HT-29 (cell line): Measurements from ENCODE around the gene CTDP1. TPM values are rescaled to one million over a fixed set of nuclear protein-coding genes. Genes with fewer than 3 reads are reported as not detected.
"Not testable (repeated sequence)": the region's sequence is repeated elsewhere in the genome, so short reads cannot be mapped to it uniquely, and the experiment has no call there.

ENCODE experiments used
- DNase-seq: peaks from one replicate; pipeline ENCODE4 v3.0.0-alpha.2; 2015; ENCODE audit warnings: low spot score
- total RNA-seq: library from RNA; depleted of rRNA; stranded (reverse); fragments of >200 nt; shearing (Covaris generic); gene quantifications from 2 replicates; pipeline ENCODE4 v1.2.3, GENCODE V29; 2014

The CTDP1 gene
- total RNA-seq, 1 experiment from 2014 or later: 30.9 TPM

GRCh38 chr18:79723036-79723435, 43.4 kb downstream of the CTDP1 start:
- no peak for DNase-seq

GRCh38 chr18:79723628-79724027, 44.0 kb downstream of the CTDP1 start:
- DNase-seq: no peak

- no peak for DNase-seq
These were observed 44.9 kb downstream of the CTDP1 start for GRCh38 chr18:79724299-79725080.

- DNase-seq: no peak
These were observed 45.9 kb downstream of the CTDP1 start for GRCh38 chr18:79725486-79725885.

GRCh38 chr18:79726721-79727120, 47.1 kb downstream of the CTDP1 start:
- DNase-seq: no peak

GRCh38 chr18:79727211-79727610, 47.6 kb downstream of the CTDP1 start:
- DNase-seq: no peak

- no peak for DNase-seq
These were observed 49.5 kb downstream of the CTDP1 start for GRCh38 chr18:79728931-79729586.

GRCh38 chr18:79729611-79730010, 50.0 kb downstream of the CTDP1 start:
- no peak for DNase-seq

GRCh38 chr18:79730804-79731203, 51.2 kb downstream of the CTDP1 start:
- no peak for DNase-seq

GRCh38 chr18:79731881-79732720, 52.5 kb downstream of the CTDP1 start:
- not testable (repeated sequence) for DNase-seq

GRCh38 chr18:79732721-79733025, 53.1 kb downstream of the CTDP1 start:
- DNase-seq: no peak

GRCh38 chr18:79733135-79733701, 53.6 kb downstream of the CTDP1 start:
- DNase-seq: no peak

GRCh38 chr18:79733986-79734770, 54.6 kb downstream of the CTDP1 start:
- no peak for DNase-seq

- DNase-seq: no peak
These were observed 55.7 kb downstream of the CTDP1 start for GRCh38 chr18:79735071-79735980.

GRCh38 chr18:79736230-79736629, 56.6 kb downstream of the CTDP1 start:
- DNase-seq: no peak

- DNase-seq: no peak
These were observed 57.2 kb downstream of the CTDP1 start for GRCh38 chr18:79736846-79737245.

GRCh38 chr18:79737426-79737825, 57.8 kb downstream of the CTDP1 start:
- DNase-seq: no peak

GRCh38 chr18:79738041-79738461, 58.4 kb downstream of the CTDP1 start:
- no peak for DNase-seq

- DNase-seq: no peak
These were observed 59.2 kb downstream of the CTDP1 start for GRCh38 chr18:79738581-79739439.
